Erythroblast (primary cell): ENCODE data around the gene CPXM1.

ENCODE experiments used
- GATA1 ChIP-seq: IDR thresholded peaks from 2 replicates; pipeline ENCODE4 v1.6.1; 2011; ENCODE audit warnings: low read depth, mild to moderate bottlenecking, control low read depth, low read length, moderate library complexity
- POLR2A ChIP-seq: IDR thresholded peaks from 2 replicates; pipeline ENCODE4 v1.6.1; 2011; ENCODE audit warnings: mild to moderate bottlenecking, low read length

DNA sequence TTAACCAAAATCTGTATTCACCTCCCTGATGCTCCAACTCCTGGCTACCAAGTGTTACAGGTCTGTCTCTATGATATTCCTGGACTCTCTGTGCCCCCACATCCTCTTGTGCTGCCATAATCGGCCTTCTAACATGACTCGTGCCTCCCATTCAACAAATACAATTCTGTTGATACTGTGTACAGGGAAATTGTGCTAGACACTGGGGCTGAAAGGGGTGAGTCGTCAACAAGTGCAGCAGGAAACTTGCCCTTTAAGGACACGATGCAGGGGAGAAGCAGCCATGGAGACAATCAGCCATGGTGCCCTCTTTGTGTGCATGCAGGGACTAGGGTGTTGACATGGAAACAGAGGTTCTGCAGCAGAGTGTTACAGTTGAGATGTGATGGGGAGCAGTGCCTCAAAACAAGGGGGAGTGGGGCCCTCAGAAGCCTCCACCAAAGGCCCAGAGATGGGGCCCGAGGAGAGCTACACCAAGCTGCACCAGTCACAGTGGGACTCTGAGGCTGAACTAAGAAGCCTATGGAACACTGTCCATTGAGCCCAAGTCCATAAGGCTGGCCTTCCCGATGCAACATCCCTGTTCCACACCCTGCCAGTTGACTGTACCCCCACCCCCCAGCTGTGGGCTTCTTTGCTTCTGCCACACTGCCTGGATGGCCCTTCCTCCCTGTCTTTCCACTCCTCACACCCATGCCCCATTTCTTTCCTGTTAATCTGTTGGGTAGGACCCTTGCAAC, 37.0 kb upstream of the CPXM1 start:
- TF ChIP-seq POLR2A (no peak), GATA1 (no peak)
